K562 (cell line): ENCODE results near the gene PITX1. TPM values are rescaled to one million over a fixed set of nuclear protein-coding genes. Genes with fewer than 3 reads are reported as not detected.

Experiments used
- ATF3 ChIP-seq, 2 experiments: fragments of 450-650 bp in 1 of 2; sonication (generic) in 1 of 2; formaldehyde crosslinking in 1 of 2; IDR thresholded peaks in 1 of 2; conservative IDR thresholded peaks in 1 of 2; 2 replicates each; pipeline versions ENCODE4 v1.6.1 to v1.8.1; 2016 to 2023; ENCODE audit warnings: mild to moderate bottlenecking in 2 of 2, moderate library complexity in 2 of 2, inconsistent platforms in 1 of 2, missing genetic modification reagents in 1 of 2
- CHD7 ChIP-seq: fragments of 200-600 bp; sonication (generic); IDR thresholded peaks from one replicate; pipeline ENCODE4 v1.6.1; 2012; ENCODE audit warnings: mild to moderate bottlenecking, low read depth, low read length, inconsistent platforms
- CTBP1 ChIP-seq: fragments of 450-650 bp; IDR thresholded peaks from 2 replicates; pipeline ENCODE4 v1.6.1; 2016; ENCODE audit warnings: borderline replicate concordance
- HDAC1 ChIP-seq, 2 experiments: fragments of 450-650 bp; IDR thresholded peaks; 2 replicates each; pipeline ENCODE4 v1.6.1; 2016 to 2017; ENCODE audit warnings: inconsistent platforms in 1 of 2, mild to moderate bottlenecking in 1 of 2, moderate library complexity in 1 of 2
- JUN ChIP-seq, 2 experiments: sonication (generic) in 1 of 2; formaldehyde crosslinking in 1 of 2; IDR thresholded peaks; 2 replicates each; pipeline versions ENCODE4 v1.6.1 to v1.8.0; 2012 to 2022; ENCODE audit warnings: borderline replicate concordance in 2 of 2, mild to moderate bottlenecking in 2 of 2, improper control_type of control experiment in 1 of 2, low read depth in 1 of 2, low read length in 1 of 2, missing genetic modification reagents in 1 of 2
- KDM4B ChIP-seq, 2 experiments: fragments of 450-650 bp in 1 of 2; sonication (generic) in 1 of 2; IDR thresholded peaks; 2 replicates each; pipeline ENCODE4 v1.6.1; 2016 to 2017; ENCODE audit warnings: borderline replicate concordance in 2 of 2, antibody characterized with exemption in 1 of 2, low read depth in 1 of 2, mild to moderate bottlenecking in 1 of 2
- L3MBTL2 ChIP-seq: fragments of 450-650 bp; IDR thresholded peaks from 2 replicates; pipeline ENCODE4 v1.6.1; 2016; ENCODE audit warnings: mild to moderate bottlenecking, moderate library complexity
- NEUROD1 ChIP-seq: fragments of 150-350 bp; IDR thresholded peaks from 2 replicates; pipeline ENCODE4 v1.6.1; 2014; ENCODE audit warnings: borderline replicate concordance, low read length, low read depth; ENCODE audit not compliant: partially characterized antibody
- NR2C1 ChIP-seq, 2 experiments: fragments of 450-650 bp; IDR thresholded peaks; 2 replicates each; pipeline ENCODE4 v1.6.1; 2017; ENCODE audit warnings: mild to moderate bottlenecking in 2 of 2, antibody characterized with exemption in 1 of 2, inconsistent platforms in 1 of 2, missing compliant biosample characterization in 1 of 2, missing genetic modification characterization in 1 of 2
- ZKSCAN3 ChIP-seq: fragments of 250-450 bp; sonication (Bioruptor Pico); IDR thresholded peaks from 2 replicates; pipeline ENCODE4 v1.4.0; 2020
- ZNF140 ChIP-seq: fragments of 250-450 bp; sonication (Bioruptor Pico); IDR thresholded peaks from 2 replicates; pipeline ENCODE4 v1.8.0; 2021; ENCODE audit warnings: moderate library complexity, mild to moderate bottlenecking, inconsistent platforms
- ZNF57 ChIP-seq: fragments of 450-650 bp; formaldehyde crosslinking; IDR thresholded peaks from 2 replicates; pipeline ENCODE4 v1.4.0; 2020; ENCODE audit warnings: mild to moderate bottlenecking, moderate library complexity
- polyA plus RNA-seq, 8 experiments: library from polyadenylated mRNA; depleted of rRNA in 4 of 8; stranded (reverse) in 5 of 8; unstranded in 3 of 8; fragments of >200 nt; fragmentation: Nextera tagmentation in 2 of 8; fragmentation: Illumina TruSeq in 1 of 8; extraction: Ambion mirVana in 2 of 8; extraction: Trizol in 1 of 8; gene quantifications; 2 replicates each; pipeline versions ENCODE4 v1.2.1 to v1.2.3, GENCODE V29; 2011 to 2014; ENCODE audit warnings: inconsistent platforms in 1 of 8, missing spikeins in 1 of 8
- total RNA-seq, 7 experiments: library from RNA; depleted of rRNA in 6 of 7; stranded (reverse); fragments of >200 nt in 6 of 7; fragmentation: Illumina TruSeq in 2 of 7; extraction: Trizol in 2 of 7; gene quantifications; 2 replicates each; pipeline versions ENCODE4 v1.2.1 to v1.2.3, GENCODE V29; 2011 to 2021; ENCODE audit warnings: low replicate concordance in 1 of 7

Gene PITX1
- total and polyA plus RNA-seq, 9 of the 15 experiments (the other 6 are each of a cell fraction or from before 2014, with no cell fraction given) = 0.13 to 88.2 (median 24.9) TPM

GRCh38 chr5:135051872-135052271 lies 17.8 kb upstream of the PITX1 start (continued):
- TF ChIP-seq CHD7 (no peak), NR2C1 (IDR thresholded peaks at IDR 0.05) (no peak), NR2C1 (tag; IDR thresholded peaks at IDR 0.05) (peak; percentile 40), NEUROD1 (no peak), KDM4B (IDR thresholded peaks at IDR 0.05; ENCODE audit: borderline replicate concordance in 2 of 2, low read depth in 1 of 2) (no peak), ZKSCAN3 (CRISPR knock-in tag) (no peak), ATF3 (IDR thresholded peaks at IDR 0.05) (0 out of 2 replicates have a peak, but pooled peaks have one; percentile 6), ATF3 (CRISPR knock-in tag; conservative IDR thresholded peaks at IDR 0.05) (no peak), JUN (IDR thresholded peaks at IDR 0.05; ENCODE audit: borderline replicate concordance, low read depth, low read length) (peak; percentile 68), JUN (CRISPR knock-in tag; IDR thresholded peaks at IDR 0.05; ENCODE audit: borderline replicate concordance) (no peak), CTBP1 (peak; percentile 88), L3MBTL2 (peak; percentile 63; the same call in 1 of the 2 replicates), HDAC1 (IDR thresholded peaks at IDR 0.05) (peak in 1 of 2 experiments; percentile 74; a peak in 2 of 4 replicates), ZNF140 (CRISPR knock-in tag) (no peak), ZNF57 (CRISPR knock-in tag) (no peak)
